Measurements from ENCODE around the gene DRC1. TPM values are rescaled to one million over a fixed set of nuclear protein-coding genes. Genes with fewer than 3 reads are reported as not detected.

Gene DRC1
- total RNA-seq, 2 experiments from 2014 or later: not detected

DNA sequence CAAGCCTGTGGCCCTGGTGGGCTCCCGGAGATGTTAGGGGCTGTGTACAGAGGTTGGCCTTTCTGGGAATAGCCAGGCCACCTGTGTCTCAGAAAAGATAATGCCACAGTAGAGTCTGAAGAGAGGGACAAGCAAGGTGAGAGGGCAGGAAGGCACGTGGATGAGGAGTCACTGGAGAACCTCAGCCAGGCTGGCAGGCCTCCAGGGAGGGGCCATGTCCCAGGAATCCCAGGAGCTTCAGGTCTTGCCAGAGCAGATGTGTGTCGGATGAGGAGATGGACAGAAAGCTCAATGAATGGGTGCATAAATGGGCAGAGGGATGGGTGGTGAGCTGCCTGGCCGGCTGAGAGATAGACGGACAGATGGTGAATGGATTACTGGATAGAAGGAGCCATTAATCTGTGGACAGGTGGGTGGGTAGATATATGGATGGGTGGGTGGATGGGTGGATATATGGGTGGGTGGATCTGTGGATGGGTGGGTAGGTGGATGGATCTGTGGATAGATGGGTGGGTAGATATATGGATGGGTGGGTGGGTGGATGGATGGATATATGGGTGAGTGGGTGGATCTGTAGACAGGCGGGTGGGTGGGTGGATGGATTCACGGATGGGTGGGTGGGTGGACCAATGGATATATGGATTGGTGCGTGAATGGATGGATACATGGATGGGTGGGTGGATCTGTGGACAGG lies 84.2 kb downstream of the DRC1 start:
- H3K4me3 ChIP-seq (ENCODE audit: low read depth, low read length, poor library complexity, severe bottlenecking): no peak overlapping the region
- no peaks in the 10 kb centered on the region for H3K79me2 ChIP-seq (ENCODE audit: insufficient read depth, low read depth, low read length)
- no peaks in the 10 kb centered on the region for H3K36me3 ChIP-seq (ENCODE audit: insufficient read depth, low read length)
- no peak for DNase-seq (ENCODE audit: low spot score)
- no peak overlapping the region for H3K4me2 ChIP-seq (ENCODE audit: low read length)
- no peaks in the 10 kb centered on the region for H3K9me3 ChIP-seq (ENCODE audit: low read length)
- intact Hi-C loops (cut with micrococcal nuclease; ENCODE audit: unreplicated experiment): no loop called here
- POLR2A ChIA-PET: no interaction called here
- no TSS peak for BruUV-seq (replicated peaks)
- H2AFZ ChIP-seq (ENCODE audit: low read length): no peak overlapping the region
- H3K9me2 ChIP-seq (ENCODE audit: insufficient read depth, low read length): no peaks in the 10 kb centered on the region
- TF ChIP-seq, protein P1, sequence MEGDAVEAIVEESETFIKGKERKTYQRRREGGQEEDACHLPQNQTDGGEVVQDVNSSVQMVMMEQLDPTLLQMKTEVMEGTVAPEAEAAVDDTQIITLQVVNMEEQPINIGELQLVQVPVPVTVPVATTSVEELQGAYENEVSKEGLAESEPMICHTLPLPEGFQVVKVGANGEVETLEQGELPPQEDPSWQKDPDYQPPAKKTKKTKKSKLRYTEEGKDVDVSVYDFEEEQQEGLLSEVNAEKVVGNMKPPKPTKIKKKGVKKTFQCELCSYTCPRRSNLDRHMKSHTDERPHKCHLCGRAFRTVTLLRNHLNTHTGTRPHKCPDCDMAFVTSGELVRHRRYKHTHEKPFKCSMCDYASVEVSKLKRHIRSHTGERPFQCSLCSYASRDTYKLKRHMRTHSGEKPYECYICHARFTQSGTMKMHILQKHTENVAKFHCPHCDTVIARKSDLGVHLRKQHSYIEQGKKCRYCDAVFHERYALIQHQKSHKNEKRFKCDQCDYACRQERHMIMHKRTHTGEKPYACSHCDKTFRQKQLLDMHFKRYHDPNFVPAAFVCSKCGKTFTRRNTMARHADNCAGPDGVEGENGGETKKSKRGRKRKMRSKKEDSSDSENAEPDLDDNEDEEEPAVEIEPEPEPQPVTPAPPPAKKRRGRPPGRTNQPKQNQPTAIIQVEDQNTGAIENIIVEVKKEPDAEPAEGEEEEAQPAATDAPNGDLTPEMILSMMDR (conservative IDR thresholded peaks at IDR 0.05; ENCODE audit: low read length): no peak
- no peak for TF ChIP-seq EZH2phosphoT487 (IDR thresholded peaks at IDR 0.05; ENCODE audit: borderline replicate concordance, low read depth, low read length)
- H3K4me1 ChIP-seq (ENCODE audit: insufficient read depth, low read length, poor library complexity, severe bottlenecking): no peaks in the 10 kb centered on the region
- H4K20me1 ChIP-seq (ENCODE audit: insufficient read depth, low read length): no peaks in the 10 kb centered on the region
- no peak overlapping the region for H3K27ac ChIP-seq (ENCODE audit: low read depth, low read length, poor library complexity, severe bottlenecking)
- CTCF ChIA-PET (ENCODE audit: unreplicated experiment): no interaction called here

DNA sequence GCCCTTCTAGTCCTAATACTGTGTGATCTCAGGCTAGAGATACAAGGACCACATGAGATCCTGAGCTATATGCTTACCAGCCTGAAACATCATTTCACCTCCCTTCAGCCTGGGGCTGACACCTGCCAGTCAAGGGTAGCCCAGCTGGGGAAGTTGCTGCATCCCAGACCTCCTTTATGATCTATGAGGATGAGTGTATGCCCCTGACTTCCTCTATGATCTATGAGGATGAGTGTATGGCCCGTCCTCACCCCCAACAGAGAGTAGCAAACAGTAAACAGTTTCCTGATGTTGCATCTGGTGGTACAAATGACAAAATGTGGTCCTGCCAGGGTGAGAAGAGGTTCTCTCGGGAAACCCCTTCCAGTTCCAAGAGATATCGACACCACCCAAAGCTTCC lies 85.1 kb downstream of the DRC1 start:
- ChIA-PET CTCF (ENCODE audit: unreplicated experiment) (no interaction called here), POLR2A (no interaction called here)
- Histone ChIP-seq H4K20me1 (ENCODE audit: insufficient read depth, low read length) (no peaks in the 10 kb centered on the region), H3K27ac (ENCODE audit: low read depth, low read length, poor library complexity, severe bottlenecking) (no peak overlapping the region), H3K4me1 (ENCODE audit: insufficient read depth, low read length, poor library complexity, severe bottlenecking) (no peaks in the 10 kb centered on the region), H2AFZ (ENCODE audit: low read length) (no peak overlapping the region), H3K36me3 (ENCODE audit: insufficient read depth, low read length) (no peaks in the 10 kb centered on the region), H3K79me2 (ENCODE audit: insufficient read depth, low read depth, low read length) (no peaks in the 10 kb centered on the region), H3K4me2 (ENCODE audit: low read length) (no peak overlapping the region), H3K4me3 (ENCODE audit: low read depth, low read length, poor library complexity, severe bottlenecking) (no peak overlapping the region), H3K9me3 (ENCODE audit: low read length) (no peaks in the 10 kb centered on the region), H3K9me2 (ENCODE audit: insufficient read depth, low read length) (no peaks in the 10 kb centered on the region)
- no peak for DNase-seq (ENCODE audit: low spot score)
- intact Hi-C loops (cut with micrococcal nuclease; ENCODE audit: unreplicated experiment): no loop called here
- no TSS peak for BruUV-seq (replicated peaks)
- no peak for TF ChIP-seq EZH2phosphoT487 (IDR thresholded peaks at IDR 0.05; ENCODE audit: borderline replicate concordance, low read depth, low read length)
- TF ChIP-seq, protein P1 (conservative IDR thresholded peaks at IDR 0.05; ENCODE audit: low read length): no peak

DNA sequence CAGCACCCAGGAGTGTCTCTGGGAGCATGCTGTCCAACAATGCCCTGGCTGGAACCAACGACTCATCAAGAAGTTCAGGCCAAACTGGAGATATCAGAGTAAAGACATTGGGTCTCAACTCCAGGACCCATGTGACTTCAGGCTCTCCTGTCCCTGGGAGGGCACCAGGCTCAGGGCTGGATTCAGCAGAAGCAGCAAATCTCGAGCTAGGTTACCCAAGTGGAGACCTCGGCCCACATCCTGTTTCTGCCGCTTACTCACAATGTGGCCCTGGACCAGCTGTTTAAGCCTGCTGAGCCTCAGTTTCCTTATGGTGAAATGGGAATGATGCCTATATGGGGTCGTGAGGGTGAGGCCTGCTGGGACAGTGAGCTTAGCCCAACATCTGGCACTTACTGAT lies 85.5 kb downstream of the DRC1 start:
- DNase-seq (ENCODE audit: low spot score): no peak
- H3K27ac ChIP-seq (ENCODE audit: low read depth, low read length, poor library complexity, severe bottlenecking): no peak overlapping the region
- TF ChIP-seq, protein P1 (conservative IDR thresholded peaks at IDR 0.05; ENCODE audit: low read length): no peak
- no peak for TF ChIP-seq EZH2phosphoT487 (IDR thresholded peaks at IDR 0.05; ENCODE audit: borderline replicate concordance, low read depth, low read length)
- no peaks in the 10 kb centered on the region for H3K36me3 ChIP-seq (ENCODE audit: insufficient read depth, low read length)
- H3K4me2 ChIP-seq (ENCODE audit: low read length): no peak overlapping the region
- ChIA-PET POLR2A (no interaction called here), CTCF (ENCODE audit: unreplicated experiment) (no interaction called here)
- H3K79me2 ChIP-seq (ENCODE audit: insufficient read depth, low read depth, low read length): no peaks in the 10 kb centered on the region
- no peaks in the 10 kb centered on the region for H3K9me3 ChIP-seq (ENCODE audit: low read length)
- BruUV-seq (replicated peaks): no TSS peak
- H3K4me3 ChIP-seq (ENCODE audit: low read depth, low read length, poor library complexity, severe bottlenecking): no peak overlapping the region
- H4K20me1 ChIP-seq (ENCODE audit: insufficient read depth, low read length): no peaks in the 10 kb centered on the region
- H3K9me2 ChIP-seq (ENCODE audit: insufficient read depth, low read length): no peaks in the 10 kb centered on the region
- no peaks in the 10 kb centered on the region for H3K4me1 ChIP-seq (ENCODE audit: insufficient read depth, low read length, poor library complexity, severe bottlenecking)
- no peak overlapping the region for H2AFZ ChIP-seq (ENCODE audit: low read length)
- intact Hi-C loops (cut with micrococcal nuclease; ENCODE audit: unreplicated experiment): no loop called here
